ENCODE measurements around the gene ATOX1. TPM values are rescaled to one million over a fixed set of nuclear protein-coding genes. Genes with fewer than 3 reads are reported as not detected.

The ATOX1 gene, protein sequence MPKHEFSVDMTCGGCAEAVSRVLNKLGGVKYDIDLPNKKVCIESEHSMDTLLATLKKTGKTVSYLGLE
- 100 to 1,000 TPM in 3 of 4 donors, 10 to 100 TPM in 1; 73.4 to 236 (median 157) TPM for total RNA-seq

GRCh38 chr5:151758430-151759241 is at the start of gene ATOX1:
TSS of gene ATOX1 (minus strand) at chr5:151758631. CDS start at chr5:151758551, 80 bp downstream.
- peaks cover 21 to 26% of the 10 kb centered on the region in 2 donors for H3K4me1 ChIP-seq
- no peaks in the 10 kb centered on the region for H3K27me3 ChIP-seq
- peak; percentile 93 to 94 for DNase-seq
- H3K27ac ChIP-seq, result peak within 1 kb of the TSS; percentile 58 to 89 (median 84)
- no peaks in the 10 kb centered on the region for H3K36me3 ChIP-seq
- intact Hi-C loops (cut with DNase I), result no loop called here
- H3K4me3 ChIP-seq (replicated peaks in 1 of 3), result peak within 1 kb of the TSS; percentile 38 to 95 (median 61)
- H3K9me3 ChIP-seq, result no peaks in the 10 kb centered on the region
- WGBS, 2 donors, result 10 to 19% methylated on average over 23 to 32 of the region's 61 CpGs
- peak; percentile 44 to 97 for TF ChIP-seq POLR2A (IDR thresholded peaks at IDR 0.05)
- TF ChIP-seq, protein P1, sequence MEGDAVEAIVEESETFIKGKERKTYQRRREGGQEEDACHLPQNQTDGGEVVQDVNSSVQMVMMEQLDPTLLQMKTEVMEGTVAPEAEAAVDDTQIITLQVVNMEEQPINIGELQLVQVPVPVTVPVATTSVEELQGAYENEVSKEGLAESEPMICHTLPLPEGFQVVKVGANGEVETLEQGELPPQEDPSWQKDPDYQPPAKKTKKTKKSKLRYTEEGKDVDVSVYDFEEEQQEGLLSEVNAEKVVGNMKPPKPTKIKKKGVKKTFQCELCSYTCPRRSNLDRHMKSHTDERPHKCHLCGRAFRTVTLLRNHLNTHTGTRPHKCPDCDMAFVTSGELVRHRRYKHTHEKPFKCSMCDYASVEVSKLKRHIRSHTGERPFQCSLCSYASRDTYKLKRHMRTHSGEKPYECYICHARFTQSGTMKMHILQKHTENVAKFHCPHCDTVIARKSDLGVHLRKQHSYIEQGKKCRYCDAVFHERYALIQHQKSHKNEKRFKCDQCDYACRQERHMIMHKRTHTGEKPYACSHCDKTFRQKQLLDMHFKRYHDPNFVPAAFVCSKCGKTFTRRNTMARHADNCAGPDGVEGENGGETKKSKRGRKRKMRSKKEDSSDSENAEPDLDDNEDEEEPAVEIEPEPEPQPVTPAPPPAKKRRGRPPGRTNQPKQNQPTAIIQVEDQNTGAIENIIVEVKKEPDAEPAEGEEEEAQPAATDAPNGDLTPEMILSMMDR (IDR thresholded peaks at IDR 0.05), result peak in 4 of 6 experiments; percentile 1 to 49 (median 28)

GRCh38 chr5:151805414-151806223 is 47.2 kb upstream of the ATOX1 start:
- peaks cover 26 to 34% of the 10 kb centered on the region in 2 donors for H3K36me3 ChIP-seq
- peaks cover 7 to 10% of the 10 kb centered on the region in 2 donors for H3K4me1 ChIP-seq
- no peak overlapping the region for H3K27ac ChIP-seq
- DNase-seq, result no peak
- H3K9me3 ChIP-seq, result no peaks in the 10 kb centered on the region
- H3K27me3 ChIP-seq, result no peaks in the 10 kb centered on the region
- WGBS, 2 donors, result 92 to 95% methylated on average over 3 of the region's 3 CpGs
- no peak overlapping the region for H3K4me3 ChIP-seq (replicated peaks in 1 of 3)
- TF ChIP-seq POLR2A (IDR thresholded peaks at IDR 0.05), result no peak
- TF ChIP-seq, protein P1 (IDR thresholded peaks at IDR 0.05), result no peak
- intact Hi-C loops (cut with DNase I), result no loop called here

GRCh38 chr5:151800532-151800931 is 42.1 kb upstream of the ATOX1 start:
- no peaks in the 10 kb centered on the region for H3K4me1 ChIP-seq
- 89 to 93% methylated on average over 2 of the region's 2 CpGs for WGBS, 2 donors

DNA sequence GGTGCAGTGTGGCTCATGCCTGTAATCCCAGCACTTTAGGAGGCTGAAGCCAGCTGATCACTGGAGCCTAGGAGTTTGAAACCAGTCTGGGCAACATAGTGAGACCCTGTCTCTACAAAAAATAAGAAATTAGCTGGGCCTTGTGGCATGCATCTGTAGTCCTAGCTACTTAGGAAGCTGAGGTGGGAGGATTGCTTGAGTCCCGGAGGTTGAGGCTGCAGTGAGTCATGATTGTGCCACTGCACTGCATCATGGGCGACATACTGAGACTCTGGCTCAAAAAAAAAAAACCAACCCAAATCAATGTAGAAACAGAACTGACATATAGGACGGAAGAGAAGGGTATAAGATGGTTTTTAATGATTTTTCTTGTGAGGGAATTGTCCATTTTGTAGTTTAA is 41.0 kb upstream of the ATOX1 start:
- no peaks in the 10 kb centered on the region for H3K9me3 ChIP-seq
- WGBS, 2 donors, result 93% methylated on average over 3 of the region's 3 CpGs
- intact Hi-C loops (cut with DNase I), result no loop called here
- H3K4me3 ChIP-seq (replicated peaks in 1 of 3), result no peak overlapping the region
- no peaks in the 10 kb centered on the region for H3K27me3 ChIP-seq
- H3K36me3 ChIP-seq, result peaks cover 66 to 69% of the 10 kb centered on the region in 2 donors
- no peak for TF ChIP-seq POLR2A (IDR thresholded peaks at IDR 0.05)
- TF ChIP-seq, protein P1 (IDR thresholded peaks at IDR 0.05), result no peak
- H3K4me1 ChIP-seq, result no peaks in the 10 kb centered on the region
- no peak for DNase-seq
- no peak overlapping the region for H3K27ac ChIP-seq

More at GRCh38 chr5:151800532-151800931, 42.1 kb upstream of the ATOX1 start:
- H3K4me3 ChIP-seq (replicated peaks in 1 of 3), result no peak overlapping the region
- intact Hi-C loops (cut with DNase I), result no loop called here
- H3K36me3 ChIP-seq, result peaks cover 56 to 65% of the 10 kb centered on the region in 2 donors
- TF ChIP-seq POLR2A (IDR thresholded peaks at IDR 0.05), result no peak
- TF ChIP-seq, protein P1 (IDR thresholded peaks at IDR 0.05), result no peak
- H3K27me3 ChIP-seq, result no peaks in the 10 kb centered on the region
- no peak overlapping the region for H3K27ac ChIP-seq
- no peaks in the 10 kb centered on the region for H3K9me3 ChIP-seq
- DNase-seq, result no peak

Measured in thyroid gland (tissue), 4 donors.